ENCODE results near the gene MAD1L1.

Gene MAD1L1

DNA sequence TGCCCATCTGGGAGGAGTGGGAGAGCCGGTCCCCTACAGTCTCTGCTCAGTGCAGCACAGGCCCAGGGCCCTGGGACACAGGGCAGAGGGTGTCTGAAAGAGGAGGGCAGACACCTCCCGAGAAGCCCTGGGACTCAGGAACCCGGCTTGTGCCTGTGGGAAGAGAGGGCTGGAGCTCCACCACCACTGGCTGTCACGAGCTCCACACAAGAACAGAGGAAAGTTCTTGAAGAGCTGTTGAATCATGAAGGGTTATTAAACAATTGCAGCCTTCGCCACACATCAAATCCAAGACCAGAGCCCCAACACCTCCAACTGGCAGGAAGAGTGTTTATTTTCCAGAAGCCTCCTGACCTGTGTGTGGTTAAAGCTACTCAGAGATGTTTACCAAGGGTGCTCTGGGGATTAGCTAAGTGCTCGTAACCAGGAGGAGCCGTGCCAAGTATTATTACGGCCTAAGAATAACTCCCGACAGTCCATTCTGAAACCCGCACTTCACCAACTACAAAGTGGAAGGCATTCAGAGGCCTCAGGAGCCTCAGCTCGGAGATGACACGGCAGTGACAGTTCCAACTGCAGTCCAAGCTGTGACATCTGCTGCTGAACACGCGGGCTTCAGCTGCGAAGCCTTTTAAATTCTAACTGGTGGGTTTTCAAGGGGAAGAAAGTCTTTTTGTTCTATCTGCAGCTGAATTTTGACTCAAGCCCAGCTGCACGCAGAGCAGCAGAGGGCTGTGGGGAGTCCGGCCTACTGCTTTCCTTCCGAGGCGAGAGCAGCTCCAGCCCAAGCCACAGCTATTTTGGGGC is 75.1 kb downstream of the MAD1L1 start:
- DNase-seq (ENCODE audit: low read depth), result no peak

- DNase-seq (ENCODE audit: low read depth), result no peak
Measured at GRCh38 chr7:2156756-2157472, 75.8 kb downstream of the MAD1L1 start.

DNA sequence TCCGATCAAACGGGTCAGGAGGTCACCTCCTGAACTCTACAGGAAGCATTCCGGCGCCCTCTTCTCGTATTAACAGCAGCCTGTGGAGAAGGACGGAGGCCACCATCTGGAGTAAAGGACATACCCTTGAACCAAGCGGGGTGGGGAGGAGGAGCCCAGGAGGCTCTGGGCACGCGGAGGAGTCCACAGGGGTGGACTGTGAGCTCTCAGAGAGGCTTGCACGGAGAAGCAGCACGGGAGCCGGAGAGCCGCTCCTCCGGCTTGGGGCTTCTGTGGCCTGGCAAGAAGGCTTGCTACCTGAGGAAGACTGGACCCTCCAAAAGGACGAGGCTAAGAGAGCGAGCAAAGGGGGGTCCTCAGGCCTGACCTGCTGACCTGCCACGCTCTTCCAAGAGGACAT is 77.9 kb downstream of the MAD1L1 start:
- DNase-seq (ENCODE audit: low read depth), result no peak

DNA sequence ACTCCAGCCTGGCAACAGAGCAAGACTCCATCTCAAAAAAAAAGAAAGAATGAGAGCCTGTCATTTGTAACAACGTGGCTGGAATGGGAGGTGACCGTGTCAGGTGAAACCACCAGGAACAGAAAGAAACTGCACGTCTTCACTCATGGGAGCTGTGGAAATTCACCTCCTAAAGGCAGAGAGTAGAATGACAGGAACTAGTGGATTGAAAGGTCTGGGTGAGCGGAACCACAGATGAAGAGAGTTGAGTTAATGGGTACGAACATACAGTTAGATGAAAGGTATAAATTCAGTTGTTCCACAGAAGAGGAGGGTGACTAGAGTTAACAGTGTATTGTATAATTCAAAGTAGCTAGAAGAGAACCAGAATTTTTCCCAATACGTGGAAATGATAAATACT is 78.6 kb downstream of the MAD1L1 start:
- DNase-seq (ENCODE audit: low read depth), result no peak

- DNase-seq (ENCODE audit: low read depth), result no peak
Measured at GRCh38 chr7:2152646-2153045, 80.1 kb downstream of the MAD1L1 start.

- no peak for DNase-seq (ENCODE audit: low read depth)
Measured at GRCh38 chr7:2151801-2152612, 80.7 kb downstream of the MAD1L1 start.

- no peak for DNase-seq (ENCODE audit: low read depth)
Measured at GRCh38 chr7:2151237-2151636, 81.5 kb downstream of the MAD1L1 start.

DNA sequence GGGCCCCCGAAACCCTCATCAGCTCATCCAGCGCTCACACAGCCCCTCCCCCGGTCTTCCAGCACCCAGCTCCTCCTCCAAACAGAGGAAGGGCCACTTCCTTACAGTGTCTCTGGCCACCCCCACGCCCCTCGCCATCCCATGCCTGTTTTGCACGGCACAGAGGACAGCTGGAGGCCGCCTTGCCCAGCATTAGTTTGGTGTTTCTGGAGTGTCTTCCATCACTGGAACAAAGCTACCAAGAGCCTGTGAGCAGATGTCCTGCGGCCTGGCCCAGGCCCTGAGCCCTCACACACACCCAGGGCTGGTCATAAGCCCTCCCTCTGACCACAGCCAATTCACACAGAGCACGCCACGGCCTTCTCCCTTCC is 82.3 kb downstream of the MAD1L1 start:
- no peak for DNase-seq (ENCODE audit: low read depth)

DNA sequence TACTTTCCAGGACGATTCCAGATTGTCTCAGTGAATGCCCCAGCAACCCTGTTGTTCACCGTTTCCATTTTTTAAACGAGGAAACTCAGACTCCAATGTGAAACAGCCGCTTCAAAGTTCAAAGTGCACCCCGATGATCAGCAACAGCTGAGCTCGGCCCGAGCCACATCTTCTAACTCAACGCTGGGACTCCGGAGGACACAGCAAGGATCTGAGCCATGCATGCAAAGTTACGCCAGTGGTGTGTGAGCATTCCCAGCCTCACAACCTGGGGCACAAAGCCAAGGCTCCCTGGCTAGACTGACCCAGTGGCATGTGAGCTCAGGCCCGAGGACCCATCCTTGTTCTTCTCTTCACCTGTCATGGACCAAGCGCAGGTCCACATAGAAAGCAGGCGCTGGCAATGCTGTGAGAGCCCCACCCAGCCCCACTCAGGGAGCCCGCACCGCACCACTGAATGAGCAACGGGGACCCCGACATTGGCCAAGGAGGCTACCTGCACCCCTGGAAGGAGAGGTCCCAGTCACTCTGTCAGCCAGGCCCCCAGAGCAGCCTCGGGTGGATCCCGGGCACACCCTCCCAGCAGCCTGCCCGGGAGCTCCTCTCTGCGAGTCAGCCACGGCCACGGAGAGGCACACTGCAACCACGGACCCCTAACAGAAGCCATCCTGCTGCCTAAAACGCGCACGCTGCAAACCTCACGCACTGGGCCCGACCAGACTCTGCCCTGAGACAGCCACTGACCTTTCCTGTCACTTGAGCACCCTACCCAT is 82.9 kb downstream of the MAD1L1 start:
- DNase-seq (ENCODE audit: low read depth), result no peak

DNA sequence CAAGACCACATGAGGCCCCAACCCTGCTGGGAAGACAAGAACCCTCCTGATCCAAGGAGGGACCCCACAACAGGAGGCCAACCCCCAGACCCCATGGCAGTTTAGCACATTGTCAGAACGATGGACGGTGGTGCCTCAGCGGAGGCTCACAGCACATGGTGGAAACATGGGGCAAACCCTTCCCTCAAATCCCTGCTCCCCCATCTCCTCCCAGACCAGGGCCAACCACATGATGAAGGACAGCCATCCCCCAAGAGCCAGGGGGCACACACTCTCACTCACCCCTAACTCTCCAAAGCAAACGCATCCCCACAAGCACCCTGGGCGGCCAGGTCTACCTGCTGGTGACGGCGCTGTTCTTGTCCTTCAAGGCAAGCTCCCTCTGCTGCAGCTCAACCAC is 83.9 kb downstream of the MAD1L1 start:
- no peak for DNase-seq (ENCODE audit: low read depth)

DNA sequence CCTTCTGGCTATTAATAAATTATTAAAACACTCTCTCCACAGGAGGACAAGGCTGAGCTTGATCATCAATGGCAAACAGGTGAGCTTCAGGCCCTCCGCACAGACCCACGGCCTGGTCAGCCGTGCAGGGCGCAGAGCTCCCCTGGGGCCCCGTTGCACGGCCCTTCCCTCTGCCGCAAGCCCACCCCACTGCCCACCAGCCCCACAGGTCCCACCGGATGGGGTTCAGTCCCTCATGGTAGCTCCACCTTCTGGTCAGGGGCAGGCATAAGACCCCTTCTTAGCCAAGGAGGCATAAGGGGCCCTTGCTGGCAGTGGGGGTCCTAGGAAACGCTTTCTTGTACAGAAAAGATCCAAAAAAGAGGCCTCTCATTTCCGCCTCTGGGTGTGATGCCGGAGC is 84.6 kb downstream of the MAD1L1 start:
- DNase-seq (ENCODE audit: low read depth), result no peak

DNA sequence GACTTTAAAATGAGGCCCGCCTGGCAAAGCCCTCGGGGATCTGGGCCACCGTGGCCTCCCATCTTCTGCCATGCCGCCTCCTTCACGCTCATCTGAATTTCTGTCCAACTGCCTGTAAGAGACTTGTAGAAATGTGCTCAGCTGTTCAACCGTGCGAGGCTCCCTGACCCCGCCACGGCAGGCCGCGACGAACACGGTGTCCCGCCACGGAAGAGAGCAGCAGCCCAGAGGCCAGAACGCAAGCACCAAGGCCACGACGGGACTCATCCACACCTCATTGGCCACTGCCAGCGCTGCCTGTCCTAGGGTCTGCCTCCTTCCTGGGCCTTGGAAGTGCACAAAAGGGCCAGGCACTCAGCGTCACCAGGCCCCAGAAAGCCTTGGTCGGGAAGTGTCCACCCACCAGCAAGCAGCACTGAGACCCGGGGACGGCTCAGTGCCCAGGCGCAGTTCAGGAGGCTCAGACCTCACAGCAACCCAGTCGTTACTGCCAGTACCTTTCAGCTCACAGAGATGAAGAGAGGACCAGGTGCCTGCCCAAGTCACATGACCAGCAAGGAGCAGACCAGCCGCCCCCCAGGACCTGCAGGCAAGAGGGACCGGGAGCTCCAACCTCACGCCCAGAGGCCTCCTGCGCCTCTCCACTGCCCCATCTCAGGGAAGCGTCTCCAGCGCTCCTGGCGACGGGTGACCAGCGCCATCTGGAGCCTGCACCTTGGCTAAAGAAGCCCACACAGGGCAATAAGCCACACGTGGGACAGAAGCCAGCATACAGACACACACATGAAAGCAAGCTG is 85.9 kb downstream of the MAD1L1 start:
- DNase-seq (ENCODE audit: low read depth), result no peak

DNA sequence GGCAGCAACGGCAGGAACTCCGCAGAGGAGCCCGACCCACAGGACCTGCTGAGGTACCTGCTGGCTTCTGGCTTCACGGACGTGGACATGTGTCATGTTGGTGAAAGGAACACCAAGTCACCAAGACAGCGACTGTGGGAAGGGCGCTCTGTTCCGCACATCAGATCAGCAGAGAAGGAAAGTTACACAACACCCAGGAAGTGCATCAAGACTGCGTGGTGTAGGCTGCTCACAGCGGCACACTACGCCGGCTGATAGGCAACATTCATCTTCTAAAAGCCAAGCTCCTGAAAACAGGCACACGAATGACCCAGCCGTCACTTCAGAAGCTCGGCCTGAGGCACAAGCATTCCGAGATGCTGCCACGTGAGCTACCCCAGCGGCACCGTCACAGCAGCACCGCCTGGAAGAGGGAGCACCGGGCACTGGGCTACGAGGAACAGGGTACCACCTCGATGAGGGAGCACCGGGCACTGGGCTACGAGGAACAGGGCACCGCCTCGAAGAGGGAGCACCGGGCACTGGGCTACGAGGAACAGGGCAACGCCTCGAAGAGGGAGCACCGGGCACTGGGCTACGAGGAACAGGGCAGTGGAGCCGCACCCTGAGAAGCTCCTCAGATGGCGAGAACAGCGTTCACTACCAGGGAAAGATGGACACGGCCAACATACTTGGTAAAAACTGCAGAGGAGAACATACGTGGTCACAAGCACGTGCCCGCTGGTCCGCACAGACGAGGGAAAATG is 86.7 kb downstream of the MAD1L1 start:
- DNase-seq (ENCODE audit: low read depth), result no peak

DNA sequence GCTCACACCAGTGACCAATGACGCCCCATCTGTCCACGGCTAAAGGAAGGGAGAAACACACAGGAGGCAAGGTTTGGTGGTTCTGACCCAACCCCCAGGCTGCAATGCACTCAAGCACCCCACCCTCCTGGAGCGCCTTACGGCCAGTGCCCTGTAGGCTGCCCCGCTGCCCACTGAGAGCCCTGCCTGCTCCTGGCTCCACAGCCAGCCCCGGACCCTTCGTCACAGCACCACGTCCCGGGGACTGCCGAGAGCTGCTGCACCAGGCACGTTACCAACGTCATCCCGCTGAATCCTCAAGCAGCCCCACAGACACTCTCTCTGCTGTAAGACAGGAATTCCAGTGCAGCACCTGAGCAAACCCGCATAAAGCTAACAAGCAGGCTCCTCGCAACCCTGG is 87.8 kb downstream of the MAD1L1 start:
- no peak for DNase-seq (ENCODE audit: low read depth)

DNA sequence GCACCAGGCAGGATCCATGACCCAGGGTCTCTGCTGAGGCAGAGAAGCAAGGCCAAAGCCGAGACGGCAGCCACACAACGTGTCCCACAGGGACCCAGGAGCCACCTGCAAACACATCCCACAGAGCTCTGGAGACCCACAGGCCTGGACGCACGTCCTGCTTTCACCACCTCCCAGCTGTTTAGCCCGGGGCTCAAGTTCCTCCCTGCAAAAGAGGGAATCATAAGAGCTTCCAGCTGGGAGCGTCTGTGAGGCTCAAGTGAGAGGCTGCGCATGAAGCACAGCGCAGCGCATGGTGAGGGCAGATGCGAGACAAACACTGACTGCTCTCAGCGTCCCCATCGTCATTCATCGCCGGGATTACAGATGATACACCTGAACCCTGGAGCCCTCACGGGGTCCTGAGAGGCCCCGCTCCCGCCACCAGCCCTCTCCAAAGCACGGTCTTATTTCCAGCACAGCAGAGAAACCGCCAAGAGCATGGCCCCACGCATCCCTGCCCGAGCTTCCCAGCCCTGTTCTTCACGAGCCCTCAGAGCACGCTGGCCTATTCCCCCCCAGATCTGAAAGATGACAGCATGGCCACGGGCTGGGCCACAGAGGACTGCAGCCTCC is 88.7 kb downstream of the MAD1L1 start:
- DNase-seq (ENCODE audit: low read depth), result no peak

GRCh38 chr7:2143450-2143849 is 89.3 kb downstream of the MAD1L1 start:
- no peak for DNase-seq (ENCODE audit: low read depth)

- DNase-seq (ENCODE audit: low read depth), result no peak
Measured at GRCh38 chr7:2142386-2142785, 90.4 kb downstream of the MAD1L1 start.

- no peak for DNase-seq (ENCODE audit: low read depth)
Measured at GRCh38 chr7:2141651-2142050, 91.1 kb downstream of the MAD1L1 start.

- no peak for DNase-seq (ENCODE audit: low read depth)
Measured at GRCh38 chr7:2141021-2141410, 91.7 kb downstream of the MAD1L1 start.

Measured in HS-5 (cell line).